Stimulated activated CD8-positive, alpha-beta memory T cell treated with anti-CD3 and anti-CD28 coated beads, Interleukin-15, amount 100 ng/mL, for 1 hour (primary cell): ENCODE results near the gene CERS4.
A peak's percentile ranks its signal among the peaks of the same experiment; 100 is the strongest.
"Not testable (repeated sequence)": the region's sequence is repeated elsewhere in the genome, so short reads cannot be mapped to it uniquely, and the experiment has no call there.

Source experiments
- DNase-seq: peaks from one replicate; pipeline ENCODE4 v3.0.0-alpha.2; 2020; ENCODE audit warnings: low read depth

The CERS4 gene

GRCh38 chr19:8265872-8266271 lies 56.7 kb downstream of the CERS4 start:
- no peak for DNase-seq

GRCh38 chr19:8269724-8270123 lies 60.6 kb downstream of the CERS4 start:
- no peak for DNase-seq

GRCh38 chr19:8276508-8276907 lies 67.3 kb downstream of the CERS4 start:
- not testable (repeated sequence) for DNase-seq

DNA sequence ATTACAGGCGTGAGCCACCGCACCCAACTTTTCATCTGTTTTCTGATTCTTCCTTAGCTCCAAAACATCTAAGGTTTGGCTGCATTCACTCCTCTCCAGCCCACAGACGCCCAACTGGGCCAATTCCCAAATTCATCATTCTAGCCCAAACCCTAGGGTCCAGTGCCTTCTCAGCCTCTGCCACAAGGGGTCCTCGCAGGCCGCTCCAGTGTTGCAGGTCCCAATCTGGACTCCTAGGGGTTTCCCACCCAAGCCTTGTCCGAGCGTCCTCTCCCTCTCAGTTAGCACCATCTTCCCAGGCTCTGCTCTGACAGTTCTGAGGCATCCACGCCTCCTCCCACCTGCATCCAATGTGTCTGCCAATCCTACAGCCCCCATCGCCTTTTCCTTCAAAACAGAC lies 82.2 kb downstream of the CERS4 start:
- not testable (repeated sequence) for DNase-seq

DNA sequence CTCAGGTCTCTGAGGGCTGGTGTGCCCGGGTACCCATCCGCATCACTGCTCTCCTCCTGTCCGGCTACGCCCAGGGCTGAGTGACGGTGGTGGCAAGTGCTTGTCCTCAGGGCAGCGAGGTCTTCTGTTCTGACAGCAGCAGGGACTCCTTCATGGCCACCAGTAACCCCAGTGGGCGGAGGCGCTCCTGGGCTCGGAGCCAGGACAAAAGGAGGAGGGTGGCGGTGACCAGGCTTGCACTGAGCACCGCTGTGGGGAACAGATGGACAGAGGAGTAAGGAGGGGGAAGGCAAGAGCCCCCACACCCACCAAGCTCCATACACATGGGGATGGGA lies 93.2 kb downstream of the CERS4 start:
- no peak for DNase-seq

GRCh38 chr19:8302734-8303133 lies 93.6 kb downstream of the CERS4 start:
- DNase-seq, result no peak

DNA sequence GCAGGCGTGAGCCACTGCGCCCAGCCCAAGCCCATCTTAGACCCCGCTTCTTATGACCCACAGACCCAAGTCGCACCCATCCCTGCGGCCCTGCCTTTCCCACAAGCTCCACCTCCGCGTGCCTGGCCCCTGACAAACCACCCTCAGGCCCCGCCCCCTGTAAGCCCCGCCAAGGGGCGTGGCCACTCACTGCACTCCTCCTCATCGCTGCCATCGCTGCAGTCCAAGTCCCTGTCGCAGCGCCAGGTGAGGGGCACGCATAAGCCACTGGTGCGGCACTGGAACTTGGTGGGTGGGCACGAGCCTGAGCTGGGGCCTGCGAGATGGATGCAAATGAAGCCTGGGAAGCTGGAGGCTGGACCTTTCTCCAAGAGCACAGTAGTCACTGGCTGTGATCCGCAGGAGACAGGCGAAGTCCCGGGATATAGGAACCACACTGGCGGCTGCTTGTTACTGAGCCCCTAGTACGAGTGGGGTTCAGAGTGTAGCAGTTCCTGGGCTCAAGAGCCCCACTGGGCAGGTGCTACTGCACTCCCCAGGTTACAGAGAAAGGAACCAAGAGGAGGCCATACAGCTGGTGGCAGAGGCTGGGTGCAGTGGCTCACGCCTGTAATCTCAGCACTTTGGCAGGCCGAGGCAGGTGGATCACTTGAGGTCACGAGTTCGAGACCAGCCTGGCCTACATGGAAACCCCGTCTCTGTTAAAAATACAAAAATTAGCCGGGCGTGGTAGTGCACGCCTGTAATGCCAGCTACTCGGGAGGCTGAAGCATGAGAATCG lies 95.9 kb downstream of the CERS4 start:
- DNase-seq, result no peak

DNA sequence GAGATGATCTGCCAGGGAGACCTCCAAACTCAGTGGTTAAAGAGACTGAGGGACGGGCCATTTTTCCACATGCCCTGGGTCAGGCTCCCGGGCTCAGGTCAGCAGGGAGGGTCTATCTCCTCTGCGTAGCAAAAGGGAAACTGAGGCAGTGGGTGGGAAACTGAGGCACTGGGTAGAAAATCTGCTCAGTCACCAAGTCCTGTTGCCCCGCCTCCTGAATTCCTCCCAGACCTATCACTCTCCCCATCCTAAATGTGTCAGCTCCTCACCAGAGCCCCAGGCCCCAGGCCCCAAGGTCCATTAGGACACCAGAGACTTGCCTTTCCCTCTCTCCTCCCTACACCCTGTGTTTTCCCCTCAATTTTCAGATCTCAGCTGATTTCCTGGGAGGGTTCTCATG lies 96.6 kb downstream of the CERS4 start:
- no peak for DNase-seq

GRCh38 chr19:8306235-8307054 lies 97.3 kb downstream of the CERS4 start:
- DNase-seq, result no peak

DNA sequence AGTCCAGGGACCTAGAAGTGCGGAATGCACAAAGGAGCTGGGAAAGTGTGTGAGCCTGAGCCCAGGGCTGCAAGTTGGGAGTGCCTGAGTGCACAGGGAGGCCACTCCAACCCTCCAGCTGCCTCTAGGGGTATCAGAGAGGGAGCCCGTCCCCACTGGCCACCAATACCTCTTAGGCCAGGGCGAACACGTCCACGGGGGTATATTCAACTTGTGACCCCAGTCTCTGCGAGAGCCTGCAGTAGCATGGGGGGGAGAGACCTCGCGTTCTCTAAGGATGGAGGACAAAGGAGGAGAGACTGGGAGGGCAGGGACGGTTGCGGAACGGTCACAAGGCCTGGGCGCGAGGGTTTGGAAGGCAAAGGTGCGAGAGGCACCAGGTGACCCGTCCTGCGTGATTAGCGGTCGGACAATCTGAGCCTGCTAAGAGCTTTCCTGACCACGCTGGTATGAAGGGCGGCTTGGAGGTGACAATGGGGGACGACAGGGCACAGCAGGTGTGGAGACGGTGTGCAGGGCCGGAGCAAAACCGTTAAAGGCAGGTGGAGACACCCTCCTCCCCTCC lies 98.3 kb downstream of the CERS4 start:
- no peak for DNase-seq

DNA sequence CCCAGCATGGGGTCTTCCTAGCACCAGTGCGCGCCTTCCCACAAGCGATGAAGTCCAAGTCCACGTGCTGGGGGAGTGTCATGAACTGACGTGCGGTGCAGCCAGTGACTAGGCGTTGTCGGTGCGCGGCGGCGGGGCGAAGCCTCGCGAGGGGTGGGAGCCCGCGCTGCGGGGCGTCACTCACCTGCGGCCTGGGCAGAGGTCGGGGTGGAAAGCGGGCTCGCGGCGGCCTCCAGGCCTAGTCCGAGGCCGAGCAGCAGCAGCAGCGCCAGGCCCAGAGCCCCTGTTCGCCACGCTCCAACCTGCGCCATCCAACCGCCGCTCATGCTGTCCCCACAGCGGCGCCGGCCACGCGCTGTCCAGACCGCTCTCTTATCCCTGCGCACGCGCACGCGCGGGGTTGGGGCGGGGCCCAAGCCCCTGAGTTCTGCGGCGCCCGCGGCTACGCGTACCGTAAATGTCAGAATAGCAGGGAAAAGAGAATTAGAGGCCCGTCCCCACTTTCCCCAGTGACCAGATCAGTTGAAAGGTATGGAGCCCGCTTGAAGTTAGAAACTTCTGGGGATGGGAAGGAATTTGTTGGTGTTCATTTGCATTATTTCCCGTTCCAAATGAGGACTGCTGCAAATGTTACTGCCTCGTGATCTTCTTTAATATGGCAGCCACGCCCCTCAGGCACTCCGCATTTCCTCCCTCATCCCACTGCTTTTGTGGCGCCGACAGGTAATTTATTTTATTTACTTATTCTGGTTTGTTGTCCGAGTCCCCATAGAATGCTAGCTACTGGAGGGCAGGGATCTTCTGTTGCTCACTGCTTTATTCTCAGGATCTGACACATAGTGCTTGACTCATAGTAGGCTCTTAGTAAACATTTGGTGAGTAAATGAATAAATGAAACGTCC lies 99.0 kb downstream of the CERS4 start, which contains the start of gene CD320:
Gene CD320, minus strand, starts transcription at position 394 of the 902 bp plus-strand sequence. Its CDS starts 68 bp downstream, at position 326.
- DNase-seq, result peak; percentile 64

DNA sequence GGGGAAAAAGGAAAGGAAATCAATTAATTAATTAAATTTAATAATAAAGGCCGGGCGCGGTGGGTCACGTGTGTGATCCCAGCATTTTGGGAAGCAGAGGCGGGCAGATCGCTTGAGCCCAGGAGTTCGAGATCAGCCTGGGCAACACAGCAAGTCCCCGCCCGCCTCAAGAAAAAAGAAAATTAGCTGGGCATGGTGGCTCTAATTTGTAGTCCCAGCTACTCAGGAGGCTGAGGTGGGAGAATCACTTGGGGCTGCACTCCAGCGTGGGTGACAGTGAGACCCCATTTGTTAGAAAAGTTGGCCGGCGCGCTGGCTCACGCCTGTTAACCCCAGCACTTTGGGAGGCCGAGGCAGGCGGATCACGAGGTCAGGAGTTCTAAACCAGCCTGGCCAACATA lies 99.7 kb downstream of the CERS4 start:
- no peak for DNase-seq

GRCh38 chr19:8310342-8311055 lies 101.3 kb downstream of the CERS4 start:
- DNase-seq, result no peak

GRCh38 chr19:8311461-8312260 lies 102.5 kb downstream of the CERS4 start:
- DNase-seq, result no peak
